Measurements from ENCODE around the gene YKT6.

Gene YKT6

DNA sequence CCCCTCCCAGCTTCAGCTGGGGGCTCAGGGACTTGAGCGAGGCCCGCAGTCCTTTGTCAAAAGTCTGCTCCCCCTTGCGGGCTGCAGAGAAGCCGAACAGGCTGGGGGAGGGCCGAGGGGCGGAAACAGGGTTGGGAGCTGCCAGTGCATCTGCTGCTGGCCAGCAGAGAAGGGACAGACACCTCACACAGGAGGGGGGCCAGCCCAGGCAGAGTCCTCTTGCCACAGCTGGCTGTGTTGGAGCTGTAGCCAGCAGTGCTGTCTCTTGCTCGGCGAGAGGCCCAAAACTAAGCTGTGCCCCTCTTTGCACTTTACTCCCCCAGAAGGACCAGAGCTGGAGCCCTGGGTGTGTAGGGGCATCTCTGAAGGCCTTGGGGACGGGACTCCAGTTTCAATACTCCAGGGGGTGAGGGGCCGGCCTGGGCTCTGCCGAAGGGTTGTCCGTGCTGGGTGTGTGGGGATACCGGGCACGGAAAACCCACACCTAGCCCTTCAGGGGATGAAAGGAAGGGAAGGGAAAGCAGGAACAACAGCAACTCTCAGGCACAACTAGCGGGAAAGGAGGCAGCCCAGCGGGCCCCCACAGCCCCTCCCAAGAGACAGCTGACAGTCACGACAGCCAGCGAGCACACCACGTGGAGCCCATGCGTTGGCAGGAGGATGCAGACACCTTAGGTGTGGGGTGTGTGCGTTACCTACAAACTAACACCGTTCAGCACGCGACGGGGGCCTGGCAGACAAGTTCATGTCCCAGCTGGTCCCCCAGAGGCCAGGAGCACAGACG lies 17.8 kb downstream of the YKT6 start:
- DNase-seq (ENCODE audit: low read depth): no peak

DNA sequence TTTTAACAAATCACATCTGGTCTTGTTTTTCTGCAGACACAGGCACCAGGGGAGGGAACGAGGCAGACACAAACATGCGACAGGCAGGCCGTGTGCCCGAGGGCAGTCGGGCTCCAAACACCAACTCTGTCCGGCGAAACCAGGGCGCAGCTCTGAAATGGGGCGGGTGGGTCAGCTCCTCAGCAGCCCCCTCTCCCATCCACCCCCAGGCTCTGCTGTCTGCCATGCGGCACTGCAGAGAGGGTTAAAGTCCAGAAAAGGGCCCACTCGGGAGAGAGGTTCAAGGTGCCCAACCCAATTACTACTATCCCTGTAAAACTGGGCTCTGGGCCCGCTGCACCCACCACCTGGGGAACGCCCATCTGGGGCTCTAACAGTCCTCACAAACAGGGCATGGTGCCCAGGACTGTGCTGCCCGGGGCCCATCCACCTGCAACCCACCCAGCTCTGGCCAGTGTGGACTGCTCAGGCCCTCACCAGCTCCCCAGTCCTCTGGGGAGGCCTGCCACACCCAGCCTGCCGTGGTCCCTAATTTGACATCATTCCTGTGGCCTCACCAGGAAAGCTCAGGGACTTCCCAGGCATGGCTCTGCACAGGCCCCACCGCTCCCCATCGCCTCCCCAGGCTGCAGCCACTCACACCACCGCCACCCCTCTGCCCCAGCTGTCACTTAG lies 18.7 kb downstream of the YKT6 start:
- DNase-seq (ENCODE audit: low read depth): no peak

DNA sequence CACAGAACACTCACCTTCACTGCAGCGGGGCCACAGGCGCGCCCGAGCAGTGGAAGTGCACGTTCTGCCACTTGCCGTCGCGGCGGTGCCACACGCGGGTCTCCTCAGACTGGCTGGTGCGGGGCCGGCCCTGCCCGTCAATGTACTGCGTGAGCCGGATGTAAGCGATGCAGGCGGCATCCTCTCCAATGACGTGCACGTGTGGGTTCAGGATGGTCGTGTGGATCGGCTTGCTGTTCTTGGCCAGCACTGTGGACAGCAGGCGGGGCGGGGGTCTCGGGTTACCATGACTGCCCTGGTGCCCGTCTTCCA lies 19.2 kb downstream of the YKT6 start:
- DNase-seq (ENCODE audit: low read depth): no peak

DNA sequence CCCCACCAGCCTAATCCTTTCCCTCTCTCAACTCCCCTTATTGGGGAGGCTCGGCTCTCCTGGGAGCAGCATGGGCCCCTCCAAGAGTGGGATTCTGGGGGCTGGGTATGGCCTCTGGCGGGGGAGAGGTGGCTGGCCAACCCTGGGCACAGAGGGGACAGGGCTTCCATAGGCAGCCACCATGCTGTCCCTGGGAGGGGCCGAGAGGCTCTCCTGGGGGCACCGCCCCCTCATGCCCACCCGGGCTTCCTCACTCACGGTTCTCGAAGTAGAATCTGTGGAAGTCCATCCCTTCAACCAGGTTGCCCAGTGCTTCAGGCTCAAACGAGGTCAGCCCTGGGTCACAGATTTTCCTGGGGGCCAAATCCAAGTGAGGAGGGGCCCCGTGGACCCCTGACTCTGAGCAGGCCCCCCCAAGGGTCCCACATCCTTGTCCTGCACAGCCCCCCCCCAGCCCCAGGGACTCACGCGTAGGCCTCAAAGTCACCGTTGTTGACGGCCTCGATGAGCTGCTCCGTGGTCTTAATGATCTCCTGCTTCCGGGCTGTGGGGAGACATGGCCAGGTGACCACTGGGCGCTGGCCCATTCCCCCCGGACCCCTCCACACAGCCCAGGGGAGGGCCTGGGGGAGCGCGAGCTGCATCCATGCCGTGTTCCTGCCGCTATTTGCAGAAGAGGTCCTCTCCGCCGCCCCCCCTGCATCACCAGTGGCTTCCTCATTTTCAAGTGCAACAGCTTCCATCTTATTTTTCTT lies 19.8 kb downstream of the YKT6 start:
- no peak for DNase-seq (ENCODE audit: low read depth)

DNA sequence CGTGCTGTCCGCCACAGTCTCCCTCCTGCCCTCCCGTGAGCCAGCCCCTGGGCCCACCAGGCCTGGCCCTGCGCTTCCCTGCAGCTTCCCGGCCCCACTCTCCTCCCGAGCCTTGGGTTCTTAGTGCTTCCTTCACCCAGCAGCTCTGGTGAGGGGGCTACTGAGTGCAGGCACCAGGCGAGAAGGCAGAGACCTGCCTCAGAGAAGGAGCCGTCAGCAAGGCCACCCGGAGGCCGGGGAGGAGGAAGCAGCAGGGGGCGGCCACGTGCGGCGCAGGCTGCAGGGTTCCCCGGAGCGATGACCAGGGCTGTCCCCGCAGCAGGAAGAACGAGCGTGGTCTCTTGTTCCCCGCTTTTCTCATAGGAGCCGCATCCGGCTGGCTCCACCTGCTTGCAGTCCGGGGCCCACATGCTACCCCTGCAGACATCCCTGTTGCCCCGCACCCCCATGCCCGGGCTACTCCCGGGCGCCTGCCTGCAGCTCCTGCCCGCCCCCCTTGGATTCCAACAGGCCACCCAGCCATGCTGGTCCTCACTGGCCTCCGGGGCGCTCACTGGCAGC lies 20.5 kb downstream of the YKT6 start:
- no peak for DNase-seq (ENCODE audit: low read depth)

DNA sequence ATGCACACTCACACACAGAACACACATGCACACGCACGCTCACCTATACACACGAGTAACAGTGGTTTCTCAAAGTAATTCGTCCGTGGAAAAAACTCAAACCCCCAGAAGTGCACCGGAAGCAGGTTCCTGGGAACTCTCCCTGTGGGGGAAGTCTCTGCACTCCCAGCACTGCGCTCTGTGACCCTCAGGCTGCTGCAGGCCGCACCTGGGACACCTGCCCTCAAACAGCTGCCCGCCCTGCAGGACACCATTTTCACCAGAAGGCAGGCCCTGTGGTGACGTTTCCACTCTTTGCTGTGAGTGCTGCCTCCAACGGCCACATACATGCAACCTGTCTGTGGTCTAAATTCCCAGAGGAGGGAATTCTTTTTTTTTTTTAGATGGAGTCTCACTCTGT lies 21.3 kb downstream of the YKT6 start:
- no peak for DNase-seq (ENCODE audit: low read depth)

DNA sequence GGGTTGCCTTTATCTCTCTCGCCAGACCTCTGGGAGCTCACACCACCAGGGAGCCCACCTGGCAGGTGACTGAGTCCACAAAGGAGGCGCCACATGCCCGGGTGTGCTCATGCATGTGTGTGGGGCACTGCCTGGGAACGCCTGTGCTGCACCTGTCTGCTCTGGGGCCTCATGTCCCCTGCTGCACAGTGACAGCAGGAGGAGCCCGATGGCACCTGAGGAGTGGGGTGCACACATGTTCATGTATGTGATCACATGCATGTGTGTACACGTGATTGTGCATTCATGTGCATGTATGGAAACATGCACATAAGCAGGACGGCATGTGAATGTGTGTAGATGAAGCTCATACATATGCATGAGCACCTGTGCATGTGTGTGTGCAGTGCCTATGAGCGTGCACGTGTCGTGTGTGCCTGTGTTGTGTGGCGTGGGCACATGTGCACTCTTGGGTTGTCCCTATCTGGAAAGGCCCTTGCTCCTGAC lies 22.0 kb downstream of the YKT6 start:
- DNase-seq (ENCODE audit: low read depth): no peak

DNA sequence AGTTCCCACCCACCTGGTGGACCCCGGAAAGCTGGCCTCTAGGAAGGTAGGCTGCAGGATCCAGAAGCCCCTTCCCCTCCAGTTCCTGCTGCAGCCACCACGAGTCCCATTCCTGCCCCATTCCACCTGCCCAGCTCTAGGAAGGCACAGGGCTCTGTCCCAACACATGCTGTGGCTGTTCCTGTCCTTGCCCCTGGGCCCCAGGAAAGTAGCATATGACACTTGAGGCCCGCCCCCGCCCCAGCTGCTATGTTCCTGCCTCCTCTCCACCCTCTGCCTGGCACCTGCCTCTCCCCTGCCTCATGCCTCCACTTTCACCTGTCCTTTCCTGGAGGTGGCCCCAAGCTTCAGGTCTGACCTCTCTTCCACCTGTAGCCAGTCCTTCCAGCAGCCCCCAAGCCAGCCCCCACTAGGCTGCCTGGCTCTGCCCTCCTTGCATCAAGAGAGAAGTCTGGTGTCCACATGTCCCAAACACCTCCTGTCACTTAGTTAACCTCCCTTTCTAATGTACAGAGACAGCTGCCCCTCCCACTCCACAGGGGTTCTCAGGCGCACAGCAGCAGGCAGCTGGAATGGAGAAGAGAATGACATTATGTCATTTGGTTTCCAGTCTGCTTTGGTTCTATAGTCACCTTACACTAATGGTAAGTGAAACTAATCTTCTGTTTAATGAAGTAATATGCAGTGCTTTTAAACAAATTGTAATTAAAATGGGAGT lies 22.7 kb downstream of the YKT6 start:
- DNase-seq (ENCODE audit: low read depth): no peak

DNA sequence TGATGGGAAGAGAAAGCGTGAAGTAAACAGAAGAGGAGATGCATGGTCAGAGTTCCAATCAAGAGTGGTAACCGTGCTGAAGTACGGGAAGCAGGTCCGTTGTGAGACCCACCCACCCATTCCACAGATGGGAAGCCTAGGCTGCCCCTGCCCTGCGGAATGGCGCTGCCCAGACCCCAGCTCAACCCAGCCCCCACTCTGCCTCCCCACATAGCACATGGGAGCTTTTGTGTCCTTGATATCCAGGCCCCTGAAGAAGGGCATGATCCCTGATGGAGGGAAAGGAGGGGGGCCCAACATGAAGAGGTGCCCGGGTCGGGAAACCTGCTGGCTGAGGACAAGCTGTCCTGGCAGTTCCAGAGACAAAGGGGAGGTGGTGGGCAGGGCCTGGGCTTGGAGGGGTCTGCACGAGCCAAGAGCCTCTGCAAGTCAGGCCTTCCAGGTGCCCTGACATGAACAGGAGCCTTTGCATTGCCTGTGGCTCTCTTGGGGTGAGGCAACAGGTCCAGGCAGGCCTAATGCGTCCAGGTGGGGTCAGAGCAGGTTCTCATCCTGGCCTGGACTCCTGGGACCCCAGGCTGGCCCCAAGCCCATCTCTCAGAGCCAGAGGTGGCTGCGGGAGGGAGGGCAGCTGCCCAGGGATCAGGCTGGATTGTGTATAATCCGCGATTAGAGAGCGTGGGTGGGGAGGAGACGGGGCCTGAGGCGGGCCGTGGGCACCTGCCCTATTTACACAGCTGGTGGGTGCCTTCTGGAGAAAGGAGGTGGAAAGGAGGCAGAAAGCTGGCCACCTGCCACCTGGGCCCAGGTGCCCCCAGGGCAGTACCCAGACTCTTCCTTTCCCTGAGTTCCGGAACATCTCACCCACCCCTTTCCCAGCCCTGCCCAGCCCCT lies 23.5 kb downstream of the YKT6 start:
- DNase-seq (ENCODE audit: low read depth): no peak

DNA sequence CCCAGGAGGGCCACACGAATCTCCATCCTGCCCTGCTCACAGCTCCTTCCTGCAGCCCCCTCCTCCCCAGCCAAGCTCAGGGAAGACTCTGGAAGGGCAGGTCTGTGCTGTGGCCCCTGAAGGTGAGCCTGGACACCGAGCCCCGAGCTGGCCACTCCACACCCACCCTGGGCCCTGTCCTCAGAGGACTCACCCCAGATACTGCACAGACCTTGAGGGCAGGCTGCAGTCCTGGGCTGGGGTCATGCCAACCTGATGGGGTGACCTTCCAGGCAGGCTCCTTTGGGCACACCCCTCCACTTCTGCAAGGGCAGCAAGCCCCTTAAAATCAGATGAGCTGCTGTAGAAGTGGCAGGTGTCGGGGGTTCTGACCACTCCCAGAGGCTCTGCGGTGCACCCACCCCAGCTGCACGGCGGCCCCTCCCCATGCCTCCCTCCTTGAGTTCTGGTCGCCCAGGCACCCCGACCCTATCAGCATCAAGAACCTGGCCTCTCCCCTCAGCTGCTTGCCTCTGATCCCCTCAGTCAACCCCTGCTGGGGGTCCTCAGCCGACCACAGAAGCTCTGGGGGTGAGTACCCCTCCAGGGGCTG lies 24.3 kb downstream of the YKT6 start:
- DNase-seq (ENCODE audit: low read depth): no peak

DNA sequence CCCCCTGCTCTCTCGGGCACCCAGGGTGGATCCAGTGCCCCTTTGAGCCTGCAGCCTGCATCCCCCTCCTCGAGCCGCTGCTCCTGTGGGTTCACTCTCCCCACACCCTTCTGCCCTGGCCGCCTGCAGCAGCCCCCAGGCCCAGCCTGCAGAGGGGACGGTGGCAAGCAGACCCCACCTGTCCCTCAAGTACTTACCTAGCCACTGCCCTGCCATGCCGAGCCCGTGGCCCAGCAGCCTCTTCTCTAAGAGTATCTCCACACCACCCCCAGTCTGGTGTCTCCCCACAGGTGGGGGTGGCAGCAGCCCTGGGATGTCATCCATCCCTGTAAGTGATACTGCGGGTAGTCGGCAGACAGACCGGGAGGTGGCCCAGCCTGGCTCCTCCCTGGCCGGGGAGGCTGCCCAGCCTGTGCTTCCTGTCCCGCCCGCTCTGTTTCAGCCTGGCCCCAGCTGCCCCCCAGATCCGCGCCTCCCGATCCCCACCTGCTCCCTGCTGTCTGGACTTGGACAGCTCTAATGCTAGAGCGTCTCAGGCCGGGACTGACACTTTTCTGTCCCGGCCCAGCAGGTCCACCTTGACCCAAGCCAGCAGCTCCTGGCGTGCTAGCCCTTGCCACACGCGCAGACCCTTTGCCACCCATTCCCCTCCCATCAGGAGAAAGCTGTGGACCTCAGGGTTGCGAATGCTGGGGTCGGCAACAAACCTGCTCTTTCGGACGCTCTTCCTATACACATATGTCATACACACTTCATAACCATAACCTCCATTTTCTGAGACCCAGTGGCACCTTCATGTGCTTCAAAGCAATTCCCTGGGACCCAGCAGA lies 25.0 kb downstream of the YKT6 start:
- DNase-seq (ENCODE audit: low read depth): no peak

DNA sequence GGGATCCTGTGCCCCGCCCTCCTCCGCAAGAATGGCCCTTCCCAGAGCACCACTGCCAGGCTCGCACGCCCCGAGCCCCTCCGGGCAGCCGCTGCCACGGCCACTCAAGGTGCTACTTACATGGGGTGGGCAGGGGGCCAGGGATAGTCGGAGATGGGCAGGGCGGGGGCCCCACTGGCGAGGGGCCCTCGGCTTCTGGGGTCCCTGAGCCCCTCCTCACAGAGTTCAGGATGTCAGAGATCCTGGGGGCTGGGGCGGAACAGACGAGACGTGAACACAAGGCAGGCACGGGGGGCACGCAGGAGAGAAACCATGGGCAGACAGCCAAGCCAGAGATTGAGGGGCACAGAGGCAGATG lies 25.6 kb downstream of the YKT6 start:
- no peak for DNase-seq (ENCODE audit: low read depth)

DNA sequence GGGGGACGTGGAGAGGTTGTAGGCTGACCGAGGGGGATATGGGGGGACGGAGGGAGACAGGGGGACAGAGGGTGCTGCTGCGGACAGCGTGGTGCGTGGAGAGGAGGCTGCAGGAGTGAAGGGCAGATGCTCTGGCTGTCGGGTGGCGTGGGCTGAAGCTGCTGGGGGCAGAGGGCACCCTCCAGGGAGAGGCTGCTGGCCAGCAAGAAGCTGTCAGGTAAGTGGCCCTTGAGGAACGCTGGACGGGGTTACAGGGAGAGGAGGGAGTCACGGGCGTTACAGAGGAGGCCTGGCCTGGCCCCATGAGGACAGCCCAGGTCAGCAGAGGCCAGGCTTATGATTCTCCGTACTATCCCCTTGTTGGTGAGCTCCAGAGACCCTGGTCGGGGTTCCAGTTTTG lies 27.1 kb downstream of the YKT6 start:
- no peak for DNase-seq (ENCODE audit: low read depth)

DNA sequence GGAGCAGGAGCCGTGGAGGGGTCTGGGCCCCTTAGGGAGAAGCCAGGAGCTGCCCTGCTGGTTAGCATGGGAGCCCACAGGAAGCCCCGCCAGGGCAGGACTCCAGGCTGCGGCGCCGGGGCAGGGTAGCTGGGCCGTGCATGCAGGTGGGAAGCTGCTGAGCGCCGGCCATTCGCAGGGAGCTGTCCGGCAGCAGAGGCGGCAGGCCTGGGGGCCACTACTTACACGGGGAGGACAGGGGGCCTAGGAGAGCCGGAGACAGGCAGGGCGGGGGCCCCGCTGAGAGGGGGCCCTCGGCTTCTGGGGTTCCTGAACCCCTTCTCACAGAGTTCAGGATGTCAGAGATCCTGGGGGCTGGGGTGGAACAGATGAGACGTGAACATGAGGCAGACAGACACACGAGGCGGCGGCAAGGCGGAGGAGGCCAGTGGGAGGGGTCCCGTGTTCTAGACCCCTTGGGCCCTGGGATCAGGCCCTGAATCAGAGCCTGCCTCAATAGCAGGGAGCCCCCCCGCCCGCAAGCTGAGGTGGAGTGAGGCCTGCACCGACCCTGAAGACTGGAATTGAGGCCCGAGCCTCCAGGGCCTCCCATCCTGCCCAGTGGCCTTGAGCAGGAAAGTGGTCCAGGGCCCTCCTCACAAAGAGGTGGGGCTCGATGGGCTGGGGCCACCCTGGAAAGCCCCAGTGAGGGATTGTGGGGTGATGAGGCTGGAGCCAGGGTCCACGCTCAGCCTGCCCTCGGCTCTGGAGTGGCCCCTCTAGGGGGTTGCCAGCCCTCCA lies 28.0 kb downstream of the YKT6 start:
- no peak for DNase-seq (ENCODE audit: low read depth)

DNA sequence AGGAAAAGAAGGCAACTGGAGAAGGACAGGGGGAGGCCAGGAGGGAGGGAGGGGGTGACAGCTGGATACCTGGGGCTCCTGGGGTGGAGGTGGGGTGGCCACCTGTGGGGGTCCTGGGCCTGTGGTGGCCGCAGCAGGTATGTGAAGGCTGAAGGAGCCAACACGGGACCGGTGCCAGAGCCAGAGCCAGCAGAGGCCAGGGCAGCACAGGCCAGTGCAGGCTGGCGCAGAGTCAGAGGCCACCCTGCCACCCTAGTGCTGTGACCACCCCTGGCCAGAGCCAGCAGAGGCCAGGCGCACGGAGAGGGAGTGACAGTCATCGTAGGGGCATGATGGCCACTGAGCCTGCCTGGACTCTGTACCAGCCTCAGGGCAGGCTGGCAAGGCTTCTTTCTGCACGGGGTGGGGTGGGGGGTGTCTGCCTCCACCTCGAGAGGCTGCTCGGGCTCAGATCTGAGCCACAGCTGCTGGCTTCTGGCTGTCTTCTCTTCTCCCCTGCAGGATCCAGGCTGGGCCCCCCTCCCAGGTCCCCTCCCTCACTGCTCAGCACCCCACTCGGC lies 28.8 kb downstream of the YKT6 start:
- DNase-seq (ENCODE audit: low read depth): no peak

DNA sequence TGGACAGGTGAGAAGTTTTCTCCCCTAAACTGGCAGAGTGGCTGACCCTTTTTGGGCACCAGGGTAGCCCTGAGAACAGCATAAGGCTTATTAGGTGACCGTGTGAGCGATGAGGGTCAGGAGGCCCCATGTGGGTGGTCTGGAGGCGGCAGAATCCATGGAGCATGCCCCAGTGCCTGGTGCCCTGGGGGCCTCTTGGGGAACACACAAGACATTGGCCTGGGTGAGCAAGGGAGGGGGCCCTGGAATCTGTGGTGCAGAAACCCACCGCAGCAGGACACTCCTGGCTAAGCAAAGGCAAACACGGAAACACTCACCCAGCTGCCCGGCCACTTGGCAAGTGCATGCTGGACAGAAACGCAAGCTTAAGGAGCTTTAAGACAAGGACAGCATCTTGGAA lies 29.5 kb downstream of the YKT6 start:
- DNase-seq (ENCODE audit: low read depth): no peak

DNA sequence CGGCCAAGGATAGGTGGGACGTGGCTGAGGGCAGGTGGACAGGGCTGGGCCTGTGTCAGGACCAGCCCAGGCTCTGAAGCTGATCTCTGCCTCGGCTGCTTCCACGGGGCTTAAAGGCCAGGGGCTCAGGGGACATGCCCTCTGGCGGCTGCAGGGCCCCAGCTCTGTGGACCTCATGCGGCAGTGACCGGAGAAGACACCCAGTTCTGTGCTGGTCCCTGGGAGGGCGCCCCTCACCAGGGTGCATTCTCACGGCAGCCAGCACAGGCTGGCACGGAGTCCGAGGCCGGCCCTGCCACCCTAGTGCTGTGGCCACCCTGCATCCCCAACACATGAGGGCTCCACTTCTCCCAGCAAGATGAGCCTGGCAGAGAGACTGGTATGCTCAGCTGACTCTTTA lies 30.3 kb downstream of the YKT6 start:
- DNase-seq (ENCODE audit: low read depth): no peak

DNA sequence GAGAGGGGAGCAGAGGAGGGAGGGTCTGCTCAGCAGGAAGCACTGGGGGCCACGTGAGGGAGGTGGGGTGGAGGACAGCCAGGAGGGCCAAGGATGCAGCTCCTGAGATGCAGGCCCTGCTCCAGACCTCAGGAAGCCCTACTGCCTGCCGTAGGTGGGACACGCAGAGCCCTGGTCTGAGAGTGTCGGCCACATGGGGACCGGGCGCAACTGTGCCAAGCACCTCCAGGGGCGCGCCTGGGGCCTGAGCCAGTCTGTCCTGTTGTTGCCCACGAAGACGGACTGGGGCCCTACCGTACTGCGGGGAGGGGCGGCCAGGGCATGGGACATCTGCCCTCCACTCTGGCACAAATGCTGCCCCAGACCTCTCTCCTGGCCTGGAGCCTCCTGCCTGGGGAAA lies 31.6 kb downstream of the YKT6 start:
- DNase-seq (ENCODE audit: low read depth): no peak

Data from stimulated activated CD8-positive, alpha-beta memory T cell treated with anti-CD3 and anti-CD28 coated beads, Interleukin-15, amount 100 ng/mL, for 24 hours (primary cell).